ENCODE results near the gene GATAD2B.
A peak's percentile ranks its signal among the peaks of the same experiment; 100 is the strongest.
"Not testable (repeated sequence)": the region's sequence is repeated elsewhere in the genome, so short reads cannot be mapped to it uniquely, and the experiment has no call there.

GATAD2B gene

GRCh38 chr1:153775458-153776327, 147.1 kb downstream of the GATAD2B start:
- DNase-seq: peak; percentile 36 to 54 (median 40)

- DNase-seq: peak; percentile 55 to 75 (median 64)
These were observed 147.9 kb downstream of the GATAD2B start, which contains the start of gene SLC27A3 for GRCh38 chr1:153774780-153775457. TSS of gene SLC27A3 (plus strand) at chr1:153775407. CDS start at chr1:153775498, 91 bp downstream.

DNA sequence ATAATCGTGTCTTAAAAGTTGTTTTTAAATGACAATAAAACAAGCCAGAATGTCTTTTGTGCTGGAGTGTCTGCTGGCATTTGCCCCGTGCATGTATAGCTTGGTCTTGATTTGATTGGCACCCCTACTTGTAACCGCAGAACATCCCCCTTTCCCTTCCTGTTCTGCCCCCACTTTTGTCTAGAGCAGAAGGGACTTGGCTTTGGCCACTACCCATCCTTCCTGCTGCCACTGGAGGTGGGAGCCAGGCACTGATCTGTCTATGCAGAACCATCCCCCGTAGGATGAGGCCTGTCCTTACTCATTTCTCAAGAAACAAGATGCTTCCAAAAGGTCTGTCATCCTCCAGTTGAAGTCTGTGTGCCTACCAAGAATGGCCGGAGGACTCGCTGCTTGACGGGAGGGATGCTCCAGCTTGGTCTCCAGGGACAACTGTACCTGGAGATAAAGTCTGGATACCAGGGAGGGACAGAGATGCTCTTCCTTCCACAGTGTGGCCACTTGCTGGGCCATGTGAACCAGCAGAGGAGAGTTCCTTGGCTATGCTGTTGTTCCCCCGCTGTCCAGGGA, 148.7 kb downstream of the GATAD2B start:
- DNase-seq: peak; percentile 37 to 46 (median 43)

DNA sequence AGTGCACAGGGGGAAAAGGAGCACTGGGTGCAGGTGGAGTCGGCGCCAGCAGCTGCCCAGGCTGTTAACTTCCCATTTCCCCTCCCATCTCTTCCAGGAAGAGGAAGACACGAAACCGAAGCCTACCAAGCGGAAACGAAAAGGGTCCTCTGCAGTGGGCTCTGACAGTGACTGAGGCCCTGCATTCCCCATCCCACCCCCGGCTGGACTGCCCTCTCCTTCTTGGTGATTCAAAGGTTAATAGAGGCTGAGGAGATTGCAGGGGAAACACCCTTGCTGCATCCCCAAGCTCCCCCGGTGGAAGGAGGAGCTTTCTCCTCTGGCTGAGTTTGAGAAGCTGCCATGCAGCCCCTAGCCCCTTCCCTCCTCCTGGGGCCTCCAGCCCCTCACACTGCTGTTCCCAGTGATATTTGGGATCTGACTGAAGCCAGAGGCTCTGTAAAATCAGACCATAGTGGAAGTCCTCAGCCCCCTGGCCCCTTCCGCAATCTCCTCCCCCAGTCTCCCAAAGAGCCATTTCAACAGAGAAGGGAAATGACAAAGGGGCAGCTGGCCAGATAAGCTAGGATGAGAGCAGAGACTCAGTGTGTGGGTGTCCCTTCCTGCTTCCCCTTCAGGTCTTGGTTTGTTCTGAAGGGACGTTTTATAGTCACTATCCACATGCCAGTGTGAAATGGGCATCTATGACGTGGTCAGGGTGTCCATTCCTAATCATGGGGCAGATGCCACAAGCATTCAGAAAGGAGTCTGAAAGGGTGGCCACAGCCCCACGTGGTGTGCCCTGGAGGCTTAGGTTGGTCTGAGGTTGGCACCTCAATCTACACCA, 149.5 kb downstream of the GATAD2B start:
- DNase-seq: peak; percentile 94 to 99 (median 96)

- DNase-seq: no peak
These were observed 150.8 kb downstream of the GATAD2B start for GRCh38 chr1:153771841-153772593.

GRCh38 chr1:153771261-153771660, 151.5 kb downstream of the GATAD2B start:
- DNase-seq: no peak

- no peak for DNase-seq
These were observed 152.0 kb downstream of the GATAD2B start for GRCh38 chr1:153770797-153771196.

- peak; percentile 27 to 42 (median 30) for DNase-seq
These were observed 153.6 kb downstream of the GATAD2B start for GRCh38 chr1:153769221-153769620.

DNA sequence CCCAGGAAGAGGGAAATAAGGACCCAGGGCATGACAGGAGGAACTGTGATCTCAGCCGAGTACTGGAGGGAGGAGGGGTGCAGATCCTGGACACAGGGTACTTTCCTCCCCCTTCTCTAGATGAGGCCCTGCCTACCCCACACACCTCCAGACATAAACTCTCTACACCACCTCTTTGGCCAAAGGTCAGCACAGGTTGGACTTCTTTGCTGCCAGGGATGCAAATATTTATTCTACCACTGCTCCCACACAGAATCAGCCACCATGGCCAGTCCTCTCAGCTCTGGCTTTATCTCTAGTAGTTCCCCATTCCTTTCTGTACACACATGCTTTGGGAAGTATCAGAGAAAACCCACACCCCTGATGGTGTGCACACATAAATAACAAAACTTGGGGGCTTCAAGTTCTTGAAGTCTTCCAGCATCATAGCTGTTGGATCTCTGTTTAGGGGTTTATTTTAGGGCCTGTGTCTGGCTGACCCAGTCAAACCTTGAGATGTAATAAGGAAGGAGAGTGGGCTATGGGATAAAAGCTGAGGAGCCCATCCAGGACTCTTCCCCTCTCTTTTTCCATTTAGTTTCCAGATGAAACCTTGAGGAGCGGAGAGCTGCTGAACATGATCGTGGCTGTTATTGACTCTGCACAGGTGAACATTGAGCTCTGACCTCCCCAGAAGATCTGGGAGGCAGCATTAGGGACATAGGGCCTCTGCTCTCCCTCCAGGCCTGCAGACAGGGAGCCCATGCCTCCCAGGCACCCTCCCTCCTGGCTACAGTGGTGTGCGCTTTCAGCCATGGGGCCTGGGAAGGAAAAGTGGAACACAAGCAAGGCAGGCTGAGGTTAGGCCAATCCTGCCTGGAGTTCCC, 154.2 kb downstream of the GATAD2B start:
- peak; percentile 32 to 40 (median 35) for DNase-seq

- DNase-seq: no peak
These were observed 155.3 kb downstream of the GATAD2B start for GRCh38 chr1:153767519-153767918.

DNA sequence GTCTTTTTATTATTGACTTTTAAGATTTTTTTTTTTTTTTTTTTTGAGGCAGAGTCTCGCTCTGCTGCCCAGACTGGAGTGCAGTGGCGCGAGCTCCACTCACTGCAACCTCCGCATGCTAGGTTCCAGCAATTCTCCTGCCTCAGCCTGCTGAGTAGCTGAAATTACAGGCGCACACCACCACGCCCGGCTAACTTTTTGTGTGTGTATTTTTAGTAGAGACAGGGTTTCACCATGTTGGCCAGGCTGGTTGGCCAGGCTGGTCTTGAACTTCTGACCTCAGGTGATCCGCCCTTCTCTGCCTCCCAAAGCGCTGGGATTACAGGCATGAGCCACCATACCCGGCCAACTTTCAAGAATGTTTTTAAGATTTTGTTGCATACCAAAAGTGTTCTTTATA, 156.1 kb downstream of the GATAD2B start:
- not testable (repeated sequence) for DNase-seq

GRCh38 chr1:153764310-153764709, 158.5 kb downstream of the GATAD2B start:
- no peak for DNase-seq

DNA sequence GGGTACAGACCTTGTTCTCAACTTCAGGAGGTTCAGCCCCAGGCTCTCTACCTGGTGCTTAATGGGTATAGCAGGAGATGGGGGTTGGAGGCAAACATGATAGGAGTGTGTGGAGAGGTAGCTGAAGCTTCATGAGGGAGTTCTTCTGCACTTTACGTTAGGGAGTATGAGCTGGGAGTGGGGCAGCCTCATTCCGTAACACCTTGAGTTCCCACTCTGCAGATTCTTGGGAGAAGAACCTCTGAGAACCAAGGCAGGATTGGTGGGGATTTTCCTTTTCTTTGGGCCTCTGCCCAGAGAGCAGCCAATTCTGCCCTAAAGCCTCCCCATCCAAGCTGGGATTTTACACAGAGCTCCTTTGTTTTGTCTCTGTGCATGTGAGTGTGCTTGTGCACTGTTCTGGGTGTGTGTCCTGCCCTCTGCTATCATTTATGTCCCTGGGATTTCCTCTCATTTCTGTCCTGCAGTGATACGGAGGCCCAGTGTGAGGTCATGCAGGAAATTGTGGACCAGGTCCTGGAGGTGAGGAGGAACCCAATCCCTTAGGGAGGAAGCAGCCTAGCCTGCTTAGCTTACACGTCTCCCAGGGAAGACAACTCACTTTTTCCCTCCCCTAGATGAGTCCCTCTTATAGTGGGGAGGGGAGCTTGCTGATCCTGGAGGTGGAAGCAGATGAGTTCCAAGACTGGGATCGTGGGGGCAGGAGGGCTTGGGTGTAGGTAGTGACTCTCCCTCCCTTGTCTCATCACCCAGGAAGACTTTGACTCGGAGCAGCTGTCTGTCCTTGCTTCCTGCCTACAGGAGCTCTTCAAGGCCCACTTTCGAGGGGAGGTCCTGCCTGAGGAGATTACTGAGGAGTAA, 159.2 kb downstream of the GATAD2B start:
- no peak for DNase-seq

DNA sequence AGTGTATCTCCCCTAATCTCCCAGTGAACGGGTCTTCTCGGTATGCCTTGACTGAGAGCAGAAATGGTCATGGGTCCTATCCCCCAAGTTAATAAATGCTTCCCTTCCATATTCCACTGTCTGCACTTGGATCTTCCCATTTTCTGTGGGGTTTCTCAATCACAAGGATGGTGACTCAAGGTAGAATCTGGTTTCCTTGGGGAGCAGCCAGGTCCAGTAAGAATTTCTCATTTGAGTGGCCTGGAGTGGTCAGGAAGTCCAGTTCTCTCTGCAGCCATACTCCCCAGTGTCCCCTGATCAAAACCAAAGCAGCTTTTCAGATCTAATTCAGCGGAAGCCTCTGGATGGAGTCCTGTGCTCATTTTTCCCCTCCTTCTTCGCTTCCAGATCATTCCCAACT, 162.3 kb downstream of the GATAD2B start:
- no peak for DNase-seq

Data from suppressor macrophage treated with lipopolysaccharide for 1 hour (primary cell).